GDM1 (cell line): Measurements from ENCODE around the gene GPR146.

Experiments
- DNase-seq: peaks from one replicate; lab custom pipeline; 2025; lab: John Stamatoyannopoulos, UW

Gene GPR146

DNA sequence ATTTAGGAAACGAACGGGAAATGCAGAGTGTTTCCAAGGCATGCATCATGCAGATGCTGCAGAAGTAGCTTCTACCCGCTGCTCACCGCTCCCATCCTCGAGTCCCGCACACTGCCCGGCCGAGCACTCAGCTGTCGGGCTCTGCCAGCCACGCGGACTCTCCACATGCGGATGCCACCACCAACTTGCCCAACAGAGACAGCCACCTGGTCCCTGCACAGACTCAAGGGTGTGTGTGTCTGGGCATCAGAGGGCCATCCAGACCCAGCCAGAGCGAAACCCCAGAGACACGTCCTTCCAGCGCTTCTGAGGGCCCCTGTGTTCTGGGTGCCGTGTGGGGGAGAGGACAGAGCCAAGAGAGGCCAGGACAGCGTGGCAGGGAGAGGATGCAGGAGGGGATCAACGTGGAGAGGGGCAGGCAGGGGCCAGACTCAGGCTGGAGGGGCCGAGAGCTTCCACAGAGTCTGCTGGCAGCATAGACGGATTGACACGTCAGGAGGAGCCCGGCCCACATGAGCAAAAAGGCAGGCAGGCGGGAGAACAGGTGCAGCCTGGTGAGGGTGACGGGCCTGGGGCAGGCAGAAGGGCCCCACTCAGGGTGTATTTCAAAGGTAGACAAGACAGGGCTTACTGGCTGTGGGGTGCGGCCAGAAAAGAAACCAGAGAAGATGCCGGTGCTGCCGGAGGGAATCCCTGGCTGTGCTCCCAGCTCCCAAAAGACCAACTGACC lies 61.9 kb downstream of the GPR146 start:
- DNase-seq, result no peak

GRCh38 chr7:1106793-1107421 lies 62.6 kb downstream of the GPR146 start:
- no peak for DNase-seq

DNA sequence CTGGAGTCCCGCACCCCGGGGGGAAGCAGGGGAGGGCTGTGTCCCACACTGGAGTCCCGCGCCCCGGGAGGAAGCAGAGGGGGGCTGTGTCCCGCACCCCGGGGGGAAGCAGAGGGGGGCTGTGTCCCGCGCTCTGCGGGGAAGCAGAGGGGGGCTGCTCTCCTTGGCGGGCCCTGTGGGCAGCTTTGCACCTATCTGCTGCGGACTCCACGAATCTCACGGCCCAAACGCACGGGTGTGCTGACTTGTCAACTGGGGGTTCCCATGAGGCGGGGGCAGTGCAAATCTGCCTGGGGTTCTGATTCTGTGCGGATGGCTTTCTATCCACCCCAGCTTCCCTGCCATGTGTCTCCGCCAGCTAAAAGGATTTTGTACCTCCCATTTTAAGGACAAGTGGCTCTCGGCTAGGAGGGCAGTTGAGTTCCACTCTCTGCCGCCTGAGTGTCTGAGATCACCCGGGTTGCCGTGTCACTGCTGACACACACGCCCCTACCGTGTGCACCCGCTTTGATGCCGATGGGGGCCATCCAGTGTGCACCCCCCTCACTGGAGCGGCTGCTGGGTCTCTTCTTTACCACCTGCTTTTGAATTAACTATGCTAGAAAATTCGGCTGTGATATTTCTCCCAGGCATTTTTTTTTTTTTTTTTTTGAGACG lies 64.0 kb downstream of the GPR146 start:
- DNase-seq, result no peak
